Neuronal stem cell (in vitro differentiated cells): Measurements from ENCODE around the gene SNX19.

Experiments
- DNase-seq: peaks from one replicate; pipeline ENCODE4 v3.0.0-alpha.2; 2013; ENCODE audit warnings: low spot score
- H2AFZ ChIP-seq: one replicate; pipeline ENCODE4 v1.6.1; 2013; ENCODE audit warnings: mild to moderate bottlenecking, low read length, inconsistent platforms
- H2AK5ac ChIP-seq: 2 replicates; pipeline ENCODE4 v1.6.1; 2013; ENCODE audit warnings: low read depth, mild to moderate bottlenecking, inconsistent platforms, low read length, moderate library complexity, mixed read lengths
- H2BK120ac ChIP-seq: 2 replicates; pipeline ENCODE4 v1.6.1; 2013; ENCODE audit warnings: low read depth, mild to moderate bottlenecking, inconsistent platforms, low read length, moderate library complexity, mixed read lengths
- H2BK12ac ChIP-seq: one replicate; pipeline ENCODE4 v1.6.1; 2013; ENCODE audit warnings: low read length, inconsistent platforms
- H2BK15ac ChIP-seq: 2 replicates; pipeline ENCODE4 v1.6.1; 2013; ENCODE audit warnings: mild to moderate bottlenecking, low read length, inconsistent platforms, mixed read lengths
- H2BK5ac ChIP-seq: one replicate; pipeline ENCODE4 v1.6.1; 2013; ENCODE audit warnings: inconsistent platforms, mild to moderate bottlenecking, low read length, moderate library complexity
- H3K14ac ChIP-seq: one replicate; pipeline ENCODE4 v1.6.1; 2013; ENCODE audit warnings: low read length, inconsistent platforms
- H3K18ac ChIP-seq: 2 replicates; pipeline ENCODE4 v1.6.1; 2013; ENCODE audit warnings: low read length, inconsistent platforms
- H3K23ac ChIP-seq: 2 replicates; pipeline ENCODE4 v1.6.1; 2013; ENCODE audit warnings: low read depth, mild to moderate bottlenecking, mixed read lengths, low read length, inconsistent platforms; ENCODE audit not compliant: poor library complexity
- H3K27ac ChIP-seq: replicated peaks from 3 replicates; pipeline ENCODE4 v1.5.1; 2013; ENCODE audit warnings: low read length, inconsistent platforms
- H3K27me3 ChIP-seq, 3 experiments: 2 replicates each; pipeline ENCODE4 v1.6.1; 2013; ENCODE audit warnings: low read length in 3 of 3, mild to moderate bottlenecking in 2 of 3, inconsistent platforms in 1 of 3, low read depth in 1 of 3, mixed read lengths in 1 of 3, moderate library complexity in 1 of 3; ENCODE audit not compliant: control insufficient read depth in 3 of 3, insufficient read depth in 3 of 3
- H3K36me3 ChIP-seq, 2 donors: replicated peaks in 1 of 2; 2 replicates each; pipeline ENCODE4 v1.6.1; 2013; ENCODE audit warnings: low read length in 2 of 2; ENCODE audit not compliant: control insufficient read depth in 2 of 2, insufficient read depth in 2 of 2
- H3K4ac ChIP-seq: 2 replicates; pipeline ENCODE4 v1.6.1; 2013; ENCODE audit warnings: inconsistent platforms, mild to moderate bottlenecking, low read length, moderate library complexity
- H3K4me1 ChIP-seq, 2 donors: 1 replicate in 1 of 2; 2 replicates in 1 of 2; pipeline ENCODE4 v1.6.1; 2013; ENCODE audit warnings: low read length in 2 of 2, low read depth in 1 of 2; ENCODE audit not compliant: control insufficient read depth in 2 of 2, insufficient read depth in 1 of 2
- H3K4me2 ChIP-seq: one replicate; pipeline ENCODE4 v1.6.1; 2013; ENCODE audit warnings: mild to moderate bottlenecking, low read length, inconsistent platforms; ENCODE audit not compliant: insufficient read depth, poor library complexity, severe bottlenecking
- H3K4me3 ChIP-seq, 2 donors: 2 replicates each; pipeline ENCODE4 v1.5.1; 2013; ENCODE audit warnings: low read length in 2 of 2, mild to moderate bottlenecking in 2 of 2, inconsistent platforms in 1 of 2, moderate library complexity in 1 of 2
- H3K79me1 ChIP-seq: one replicate; pipeline ENCODE4 v1.6.1; 2013; ENCODE audit warnings: low read depth, mild to moderate bottlenecking, inconsistent platforms, low read length, moderate library complexity
- H3K9ac ChIP-seq: one replicate; pipeline ENCODE4 v1.6.1; 2013; ENCODE audit warnings: mild to moderate bottlenecking, low read depth, low read length, inconsistent platforms; ENCODE audit not compliant: poor library complexity
- H3K9me3 ChIP-seq, 2 donors: replicated peaks in 1 of 2; 2 replicates each; pipeline versions ENCODE3 to v1.6.1; 2013; ENCODE audit warnings: low read length in 2 of 2, mild to moderate bottlenecking in 2 of 2, inconsistent platforms in 1 of 2, low read depth in 1 of 2, mixed read lengths in 1 of 2, moderate library complexity in 1 of 2; ENCODE audit not compliant: control insufficient read depth in 2 of 2, insufficient read depth in 1 of 2
- H4K8ac ChIP-seq: one replicate; pipeline ENCODE4 v1.6.1; 2013; ENCODE audit warnings: low read depth, mild to moderate bottlenecking, inconsistent platforms, low read length, moderate library complexity
- H4K91ac ChIP-seq: one replicate; pipeline ENCODE4 v1.6.1; 2013; ENCODE audit warnings: low read length, low read depth, mild to moderate bottlenecking, inconsistent platforms; ENCODE audit not compliant: poor library complexity
- WGBS, 2 donors: extraction: QIAGEN DNeasy Blood & Tissue Kit; methylation state at CpG; one replicate each; pipeline ENCODE4 v1.1.7; 2013; ENCODE audit warnings: missing lambda C conversion rate in 2 of 2, mixed read lengths in 1 of 2; ENCODE audit not compliant: insufficient read length in 2 of 2, insufficient replicate concordance in 1 of 2; ENCODE audit errors: extremely low coverage in 2 of 2; 5-methylcytosine and 5-hydroxymethylcytosine counted together

The SNX19 gene

DNA sequence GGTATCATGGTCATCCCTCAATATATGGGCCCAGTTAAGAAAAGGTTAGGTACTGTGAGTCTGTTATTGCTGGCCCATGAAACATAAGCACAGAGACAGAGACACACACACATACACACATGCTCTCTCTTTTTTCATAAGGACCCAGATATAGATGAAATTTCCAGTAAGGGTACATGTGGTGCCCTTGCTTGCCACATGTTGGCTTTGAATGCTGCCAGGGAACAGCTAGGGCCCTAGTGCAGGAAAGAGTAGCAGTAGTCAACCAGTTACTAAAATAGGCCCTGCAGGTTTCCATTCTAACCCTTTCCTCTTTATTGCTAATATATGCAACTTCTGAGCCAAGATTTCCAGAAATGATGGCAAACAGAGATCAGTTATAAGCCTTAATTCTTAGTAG is 9.1 kb downstream of the SNX19 start:
- peaks cover 32 to 96% of the 10 kb centered on the region in 2 donors for H3K36me3 ChIP-seq
- no peaks in the 10 kb centered on the region for H3K79me1 ChIP-seq
- H3K18ac ChIP-seq: no peak overlapping the region
- no peak overlapping the region for H2BK5ac ChIP-seq
- no peaks in the 10 kb centered on the region for H3K9me3 ChIP-seq
- no peaks in the 10 kb centered on the region for H3K4me1 ChIP-seq
- H4K91ac ChIP-seq: no peak overlapping the region
- no peak overlapping the region for H3K23ac ChIP-seq
- H3K4me3 ChIP-seq: no peak overlapping the region
- H2BK15ac ChIP-seq: no peak overlapping the region
- no peak overlapping the region for H2BK120ac ChIP-seq
- no peak overlapping the region for H2AK5ac ChIP-seq
- no peak overlapping the region for H2BK12ac ChIP-seq
- H3K4me2 ChIP-seq: no peak overlapping the region
- H2AFZ ChIP-seq: no peak overlapping the region
- no peaks in the 10 kb centered on the region for H3K27me3 ChIP-seq
- no peak overlapping the region for H3K9ac ChIP-seq
- H3K27ac ChIP-seq: no peak overlapping the region
- DNase-seq: no peak
- no peak overlapping the region for H3K14ac ChIP-seq
- no peak overlapping the region for H3K4ac ChIP-seq
- H4K8ac ChIP-seq: no peak overlapping the region

DNA sequence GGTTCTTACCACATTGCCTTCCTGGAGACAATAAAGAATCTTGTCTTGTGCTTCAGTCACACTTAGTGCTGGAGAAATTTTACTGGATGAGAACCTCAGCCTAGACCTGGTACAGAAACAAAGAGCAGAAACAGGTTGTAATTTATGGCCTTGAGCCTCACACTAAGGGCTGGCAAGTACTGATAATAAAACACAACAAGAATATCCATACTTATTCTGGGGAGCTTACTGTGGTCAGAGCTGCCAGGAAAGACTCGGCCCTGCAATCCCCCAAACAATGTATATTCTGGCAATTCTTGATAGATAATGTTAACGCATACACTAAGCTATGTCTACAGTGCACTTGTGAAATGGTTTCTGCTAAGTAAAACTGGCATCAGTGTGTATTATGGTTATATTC is 9.7 kb downstream of the SNX19 start:
- no peaks in the 10 kb centered on the region for H3K27me3 ChIP-seq
- no peak overlapping the region for H3K14ac ChIP-seq
- no peaks in the 10 kb centered on the region for H3K9me3 ChIP-seq
- H2AK5ac ChIP-seq: no peak overlapping the region
- H3K4me3 ChIP-seq: no peak overlapping the region
- no peak overlapping the region for H2AFZ ChIP-seq
- H3K18ac ChIP-seq: no peak overlapping the region
- no peak overlapping the region for H3K27ac ChIP-seq
- no peak overlapping the region for H2BK120ac ChIP-seq
- no peak overlapping the region for H3K4ac ChIP-seq
- H3K4me1 ChIP-seq: no peaks in the 10 kb centered on the region
- no CpG with 5 or more reads among the region's 2 CpGs for WGBS, 2 donors
- H2BK5ac ChIP-seq: no peak overlapping the region
- no peak overlapping the region for H3K23ac ChIP-seq
- H2BK15ac ChIP-seq: no peak overlapping the region
- no peak overlapping the region for H3K9ac ChIP-seq
- no peak overlapping the region for H4K8ac ChIP-seq
- no peak overlapping the region for H4K91ac ChIP-seq
- no peak overlapping the region for H3K4me2 ChIP-seq
- no peaks in the 10 kb centered on the region for H3K79me1 ChIP-seq
- H2BK12ac ChIP-seq: no peak overlapping the region
- DNase-seq: no peak
- peaks cover 32 to 96% of the 10 kb centered on the region in 2 donors for H3K36me3 ChIP-seq

DNA sequence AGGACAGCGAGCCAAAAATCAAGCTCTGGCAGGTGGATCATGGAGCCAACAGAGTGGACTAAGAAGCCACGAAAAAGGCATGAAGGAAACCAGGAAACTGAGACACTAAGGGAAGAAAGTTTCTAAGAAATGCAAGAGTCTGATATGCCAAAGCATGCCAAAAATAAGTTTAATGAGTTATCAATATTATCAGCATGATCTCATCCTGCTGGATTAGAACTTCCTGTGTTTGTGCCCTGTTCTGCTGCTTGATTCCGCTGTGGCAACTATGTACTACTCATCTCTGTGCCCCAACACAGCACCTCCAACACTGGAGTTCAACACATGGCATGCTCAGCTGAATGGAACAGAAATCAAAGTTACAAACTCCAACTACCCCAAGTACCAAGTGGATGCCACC is 10.8 kb downstream of the SNX19 start:
- peaks cover 34 to 99% of the 10 kb centered on the region in 2 donors for H3K36me3 ChIP-seq
- no peaks in the 10 kb centered on the region for H3K27me3 ChIP-seq
- H4K8ac ChIP-seq: no peak overlapping the region
- no peak for DNase-seq
- H3K18ac ChIP-seq: no peak overlapping the region
- H3K23ac ChIP-seq: no peak overlapping the region
- H3K4ac ChIP-seq: no peak overlapping the region
- H2BK12ac ChIP-seq: no peak overlapping the region
- no CpG with 5 or more reads among the region's 3 CpGs for WGBS, 2 donors
- no peak overlapping the region for H2AK5ac ChIP-seq
- H3K4me3 ChIP-seq: peak overlapping the region in 1 of 2 donors; percentile 27
- H3K27ac ChIP-seq: no peak overlapping the region
- H3K9ac ChIP-seq: no peak overlapping the region
- H3K4me1 ChIP-seq: no peaks in the 10 kb centered on the region
- H2BK5ac ChIP-seq: no peak overlapping the region
- no peak overlapping the region for H3K14ac ChIP-seq
- no peak overlapping the region for H2BK120ac ChIP-seq
- no peak overlapping the region for H2BK15ac ChIP-seq
- no peak overlapping the region for H3K4me2 ChIP-seq
- H3K79me1 ChIP-seq: no peaks in the 10 kb centered on the region
- H4K91ac ChIP-seq: no peak overlapping the region
- no peaks in the 10 kb centered on the region for H3K9me3 ChIP-seq
- no peak overlapping the region for H2AFZ ChIP-seq

DNA sequence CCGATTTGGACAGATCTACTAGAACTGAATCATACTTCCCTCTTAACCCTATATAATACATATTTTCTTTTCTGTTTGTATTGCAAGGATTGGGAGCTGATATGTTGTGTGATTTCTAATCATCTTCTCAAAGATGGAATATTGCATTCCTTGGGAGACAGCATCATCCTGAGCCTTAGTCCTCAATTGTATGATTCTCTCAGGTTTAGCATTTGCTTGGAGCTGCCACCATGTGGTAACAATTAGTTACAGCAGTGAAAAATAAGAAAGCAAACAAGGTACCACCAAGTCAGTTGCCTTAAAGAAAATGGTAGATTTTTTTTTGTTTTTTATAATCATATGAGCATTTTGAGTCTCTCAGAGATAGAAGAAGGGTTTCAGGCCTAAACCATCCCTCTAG is 11.9 kb downstream of the SNX19 start:
- no peak for DNase-seq
- H3K79me1 ChIP-seq: no peaks in the 10 kb centered on the region
- no CpG with 5 or more reads among the region's 1 CpG for WGBS, 2 donors

More for the DNA sequence above, 11.9 kb downstream of the SNX19 start:
- Histone ChIP-seq H4K8ac (no peak overlapping the region), H2BK120ac (no peak overlapping the region), H3K27me3 (no peaks in the 10 kb centered on the region), H3K9me3 (no peaks in the 10 kb centered on the region), H3K4me2 (no peak overlapping the region), H4K91ac (no peak overlapping the region), H2BK12ac (no peak overlapping the region), H2AFZ (no peak overlapping the region), H2AK5ac (no peak overlapping the region), H3K36me3 (peaks cover 33 to 99% of the 10 kb centered on the region in 2 donors), H3K14ac (no peak overlapping the region), H3K18ac (no peak overlapping the region), H3K23ac (no peak overlapping the region), H3K4ac (no peak overlapping the region), H3K27ac (no peak overlapping the region), H2BK15ac (no peak overlapping the region), H3K9ac (no peak overlapping the region), H3K4me1 (no peaks in the 10 kb centered on the region), H3K4me3 (no peak overlapping the region), H2BK5ac (no peak overlapping the region)
